Neural progenitor cell (in vitro differentiated cells): Measurements from ENCODE around the gene LIPC. TPM values are rescaled to one million over a fixed set of nuclear protein-coding genes. Genes with fewer than 3 reads are reported as not detected.
A peak's percentile ranks its signal among the peaks of the same experiment; 100 is the strongest.

ENCODE experiments used
- DNase-seq: peaks from one replicate; pipeline ENCODE4 v3.0.0-alpha.2; 2016; ENCODE audit warnings: low spot score
- H2AFZ ChIP-seq: fragments of 200-600 bp; sonication (generic); replicated peaks from 2 replicates; pipeline ENCODE4 v1.6.1; 2016; ENCODE audit warnings: antibody characterized with exemption
- H3F3A ChIP-seq: fragments of 200-600 bp; sonication (generic); 2 replicates; pipeline ENCODE4 v1.6.1; 2016; ENCODE audit warnings: antibody characterized with exemption, low read depth
- H3K27ac ChIP-seq: fragments of 200-600 bp; sonication (generic); 2 replicates; pipeline ENCODE4 v1.5.1; 2016; ENCODE audit warnings: mild to moderate bottlenecking
- H3K27me3 ChIP-seq: fragments of 200-600 bp; sonication (generic); 2 replicates; pipeline ENCODE4 v1.6.1; 2016; ENCODE audit warnings: mild to moderate bottlenecking, moderate library complexity
- H3K36me3 ChIP-seq: fragments of 200-600 bp; sonication (generic); 2 replicates; pipeline ENCODE4 v1.5.1; 2016
- H3K4me1 ChIP-seq: fragments of 200-600 bp; sonication (generic); 2 replicates; pipeline ENCODE4 v1.6.1; 2016; ENCODE audit warnings: mixed run types
- H3K4me2 ChIP-seq: fragments of 200-600 bp; sonication (generic); 2 replicates; pipeline ENCODE4 v1.6.1; 2016
- H3K4me3 ChIP-seq: fragments of 200-600 bp; sonication (generic); 2 replicates; pipeline ENCODE4 v1.5.1; 2016
- H3K79me2 ChIP-seq: fragments of 200-600 bp; sonication (generic); 2 replicates; pipeline ENCODE4 v1.6.1; 2016; ENCODE audit warnings: low read depth
- H3K9ac ChIP-seq: fragments of 200-600 bp; sonication (generic); 2 replicates; pipeline ENCODE4 v1.6.1; 2016
- H3K9me3 ChIP-seq: fragments of 200-600 bp; sonication (generic); 2 replicates; pipeline ENCODE4 v1.5.1; 2016; ENCODE audit warnings: low read depth
- H4K20me1 ChIP-seq: fragments of 200-600 bp; sonication (generic); 2 replicates; pipeline ENCODE4 v1.6.1; 2016; ENCODE audit warnings: low read depth
- H3K27ac Mint-ChIP-seq: 3 replicates; pipeline ENCODE4 v1.8.0; 2021; ENCODE audit warnings: mixed read lengths
- H3K27me3 Mint-ChIP-seq: 2 replicates; pipeline ENCODE4 v1.8.0; 2022; ENCODE audit warnings: low read depth, mild to moderate bottlenecking, inconsistent platforms, moderate library complexity, mixed read lengths; ENCODE audit not compliant: insufficient read depth
- H3K36me3 Mint-ChIP-seq: 3 replicates; pipeline ENCODE4 v1.8.0; 2021; ENCODE audit warnings: mixed read lengths
- H3K4me1 Mint-ChIP-seq: 3 replicates; pipeline ENCODE4 v1.8.0; 2021; ENCODE audit warnings: mixed read lengths
- H3K4me3 Mint-ChIP-seq: 3 replicates; pipeline ENCODE4 v1.8.0; 2021; ENCODE audit warnings: mild to moderate bottlenecking, moderate library complexity, mixed read lengths
- H3K9me3 Mint-ChIP-seq: 3 replicates; pipeline ENCODE4 v1.8.0; 2020; ENCODE audit warnings: mixed read lengths
- EZH2 ChIP-seq: fragments of 200-600 bp; sonication (generic); IDR thresholded peaks from 2 replicates; pipeline ENCODE4 v1.6.1; 2017; ENCODE audit warnings: antibody characterized with exemption, mild to moderate bottlenecking, moderate library complexity
- EZH2phosphoT487 ChIP-seq: fragments of 200-600 bp; sonication (generic); IDR thresholded peaks from 2 replicates; pipeline ENCODE4 v1.6.1; 2017; ENCODE audit warnings: antibody characterized with exemption
- total RNA-seq: library from RNA; depleted of rRNA; stranded (reverse); fragments of >200 nt; gene quantifications from 2 replicates; pipeline ENCODE4 v1.2.3, GENCODE V29; 2015; ENCODE audit warnings: low replicate concordance
- TF ChIP-seq, protein P1 (sequence below): fragments of 200-600 bp; sonication (generic); IDR thresholded peaks from 2 replicates; pipeline ENCODE4 v1.5.1; 2017; ENCODE audit warnings: antibody characterized with exemption, mild to moderate bottlenecking

LIPC gene
- total RNA-seq, 1 donor from 2014 or later = not detected

DNA sequence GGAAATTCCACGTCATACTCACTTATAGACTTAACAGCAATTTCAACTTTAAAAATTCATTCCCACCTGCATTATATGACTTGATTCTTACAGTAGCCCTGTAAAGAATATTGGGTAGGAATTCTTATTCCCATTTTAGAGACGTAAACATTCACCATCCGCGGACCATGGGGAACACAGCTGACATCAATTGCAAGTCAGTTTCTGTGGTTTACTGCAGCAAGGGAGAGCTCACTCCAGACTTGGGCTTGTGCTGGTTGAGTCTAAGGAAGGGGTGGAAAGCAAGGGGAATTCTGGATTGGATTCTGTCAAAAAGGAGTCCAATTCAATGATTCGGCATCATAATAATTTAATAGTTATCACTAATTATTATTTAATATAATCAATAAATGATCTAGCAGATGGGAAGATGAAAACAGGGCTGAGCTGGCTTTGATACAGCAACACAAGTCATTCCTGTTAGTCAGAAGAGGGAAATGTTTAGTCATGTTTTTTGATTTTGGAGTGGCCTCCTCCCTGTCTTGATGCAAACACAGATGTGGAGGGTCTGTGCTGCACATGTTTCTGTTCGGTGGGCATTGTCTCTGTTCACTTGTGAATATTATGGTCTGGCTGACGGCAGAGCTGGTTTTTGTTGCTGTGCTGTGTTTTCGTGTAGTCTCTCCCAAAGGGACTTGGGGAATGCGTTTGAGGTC, 9.7 kb downstream of the LIPC start:
- peaks cover 4% of the 10 kb centered on the region for H3K27me3 Mint-ChIP-seq
- no peaks in the 10 kb centered on the region for H3F3A ChIP-seq
- H3K36me3 ChIP-seq = no peaks in the 10 kb centered on the region
- H3K27ac Mint-ChIP-seq = no peak overlapping the region
- no peaks in the 10 kb centered on the region for H3K27me3 ChIP-seq
- H3K79me2 ChIP-seq = no peaks in the 10 kb centered on the region
- no peak overlapping the region for H3K4me3 Mint-ChIP-seq
- no peaks in the 10 kb centered on the region for H3K9me3 Mint-ChIP-seq
- H3K36me3 Mint-ChIP-seq = no peaks in the 10 kb centered on the region
- peaks cover 34% of the 10 kb centered on the region for H3K4me1 Mint-ChIP-seq
- H3K4me3 ChIP-seq = no peak overlapping the region
- no peak overlapping the region for H3K4me2 ChIP-seq
- no peak for DNase-seq
- no peaks in the 10 kb centered on the region for H3K4me1 ChIP-seq
- H3K27ac ChIP-seq = no peak overlapping the region
- H4K20me1 ChIP-seq = no peaks in the 10 kb centered on the region
- TF ChIP-seq EZH2 (no peak), EZH2phosphoT487 (no peak)
- TF ChIP-seq, protein P1, sequence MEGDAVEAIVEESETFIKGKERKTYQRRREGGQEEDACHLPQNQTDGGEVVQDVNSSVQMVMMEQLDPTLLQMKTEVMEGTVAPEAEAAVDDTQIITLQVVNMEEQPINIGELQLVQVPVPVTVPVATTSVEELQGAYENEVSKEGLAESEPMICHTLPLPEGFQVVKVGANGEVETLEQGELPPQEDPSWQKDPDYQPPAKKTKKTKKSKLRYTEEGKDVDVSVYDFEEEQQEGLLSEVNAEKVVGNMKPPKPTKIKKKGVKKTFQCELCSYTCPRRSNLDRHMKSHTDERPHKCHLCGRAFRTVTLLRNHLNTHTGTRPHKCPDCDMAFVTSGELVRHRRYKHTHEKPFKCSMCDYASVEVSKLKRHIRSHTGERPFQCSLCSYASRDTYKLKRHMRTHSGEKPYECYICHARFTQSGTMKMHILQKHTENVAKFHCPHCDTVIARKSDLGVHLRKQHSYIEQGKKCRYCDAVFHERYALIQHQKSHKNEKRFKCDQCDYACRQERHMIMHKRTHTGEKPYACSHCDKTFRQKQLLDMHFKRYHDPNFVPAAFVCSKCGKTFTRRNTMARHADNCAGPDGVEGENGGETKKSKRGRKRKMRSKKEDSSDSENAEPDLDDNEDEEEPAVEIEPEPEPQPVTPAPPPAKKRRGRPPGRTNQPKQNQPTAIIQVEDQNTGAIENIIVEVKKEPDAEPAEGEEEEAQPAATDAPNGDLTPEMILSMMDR = no peak
- H3K9me3 ChIP-seq = no peaks in the 10 kb centered on the region
- H2AFZ ChIP-seq = no peak overlapping the region
- H3K9ac ChIP-seq = no peak overlapping the region

DNA sequence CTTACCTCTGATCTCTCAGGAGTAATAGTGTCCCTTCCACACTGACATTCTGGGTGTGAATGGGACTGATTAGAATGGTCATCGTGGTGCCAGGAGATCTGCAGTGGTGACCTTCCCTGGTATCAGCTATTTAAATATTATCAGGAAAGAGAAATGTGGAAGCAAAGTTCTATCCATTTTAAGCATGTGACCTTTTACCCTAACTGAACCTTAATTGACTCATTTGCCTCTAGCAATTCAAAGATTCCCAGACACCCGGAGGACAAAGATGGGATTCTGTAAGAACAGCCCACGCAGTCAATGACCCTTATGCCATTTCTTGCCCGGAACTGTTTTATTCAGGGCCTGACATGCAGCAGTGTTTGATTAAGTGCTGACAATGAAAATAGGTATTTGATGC, 10.3 kb downstream of the LIPC start:
- TF ChIP-seq EZH2phosphoT487 (no peak), EZH2 (no peak)
- TF ChIP-seq, protein P1 = no peak
- Histone ChIP-seq H3K4me2 (no peak overlapping the region), H2AFZ (no peak overlapping the region), H4K20me1 (no peaks in the 10 kb centered on the region), H3K27ac (no peak overlapping the region), H3K4me3 (no peak overlapping the region), H3K4me1 (no peaks in the 10 kb centered on the region), H3K27me3 (no peaks in the 10 kb centered on the region), H3F3A (no peaks in the 10 kb centered on the region), H3K36me3 (no peaks in the 10 kb centered on the region), H3K79me2 (no peaks in the 10 kb centered on the region), H3K9ac (no peak overlapping the region), H3K9me3 (no peaks in the 10 kb centered on the region)
- Mint-ChIP-seq H3K4me1 (peaks cover 34% of the 10 kb centered on the region), H3K9me3 (no peaks in the 10 kb centered on the region), H3K27me3 (peaks cover 4% of the 10 kb centered on the region), H3K36me3 (no peaks in the 10 kb centered on the region), H3K27ac (no peak overlapping the region), H3K4me3 (no peak overlapping the region)
- no peak for DNase-seq

DNA sequence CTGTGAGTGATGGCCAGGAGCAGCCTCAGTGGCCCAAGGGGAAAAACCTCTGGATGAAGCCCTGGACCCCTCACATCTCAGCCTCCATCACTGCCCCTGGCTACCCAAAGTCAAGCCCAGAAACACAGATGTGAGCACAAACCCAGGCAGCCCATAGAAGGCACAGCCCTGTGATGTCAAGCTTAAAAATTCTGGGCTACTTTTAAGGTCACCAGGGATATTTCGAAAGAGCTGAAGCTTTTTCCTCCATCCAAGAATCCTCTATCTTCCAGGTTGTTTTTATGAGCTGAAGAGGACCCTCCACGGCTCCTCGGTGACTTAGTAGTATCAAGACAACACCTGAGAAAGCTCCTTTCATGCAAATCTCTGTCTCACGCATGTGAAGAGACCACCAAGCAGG, 11.5 kb downstream of the LIPC start:
- H3K27ac Mint-ChIP-seq = peak overlapping the region; percentile 74

More for the DNA sequence above, 11.5 kb downstream of the LIPC start:
- H3K4me1 ChIP-seq = no peaks in the 10 kb centered on the region
- peaks cover 34% of the 10 kb centered on the region for H3K4me1 Mint-ChIP-seq
- H3K4me3 ChIP-seq = no peak overlapping the region
- H3K27ac ChIP-seq = no peak overlapping the region
- H2AFZ ChIP-seq = no peak overlapping the region
- no peak overlapping the region for H3K9ac ChIP-seq
- TF ChIP-seq, protein P1 = no peak
- TF ChIP-seq EZH2phosphoT487 (no peak), EZH2 (no peak)
- no peak overlapping the region for H3K4me3 Mint-ChIP-seq
- H3K79me2 ChIP-seq = no peaks in the 10 kb centered on the region
- no peaks in the 10 kb centered on the region for H3F3A ChIP-seq
- H3K36me3 ChIP-seq = no peaks in the 10 kb centered on the region
- peaks cover 4% of the 10 kb centered on the region for H3K27me3 Mint-ChIP-seq
- H3K36me3 Mint-ChIP-seq = no peaks in the 10 kb centered on the region
- no peaks in the 10 kb centered on the region for H3K27me3 ChIP-seq
- no peak for DNase-seq
- H4K20me1 ChIP-seq = no peaks in the 10 kb centered on the region
- no peak overlapping the region for H3K4me2 ChIP-seq
- no peaks in the 10 kb centered on the region for H3K9me3 Mint-ChIP-seq
- H3K9me3 ChIP-seq = no peaks in the 10 kb centered on the region
